GM12864 (cell line): ENCODE results near the gene BTG1.
"Not testable (repeated sequence)": the region's sequence is repeated elsewhere in the genome, so short reads cannot be mapped to it uniquely, and the experiment has no call there.

Experiments
- DNase-seq: peaks from one replicate; pipeline ENCODE4 v3.0.0-alpha.2; 2011; ENCODE audit warnings: low read depth
- H3K4me3 ChIP-seq: 2 replicates; pipeline ENCODE4 v1.5.1; 2011; ENCODE audit warnings: mild to moderate bottlenecking, low read depth, low read length, control low read depth
- CTCF ChIP-seq: IDR thresholded peaks from 2 replicates; pipeline ENCODE4 v1.5.1; 2011; ENCODE audit warnings: low read depth, mild to moderate bottlenecking, moderate library complexity, low read length, control low read depth, inconsistent platforms; ENCODE audit errors: missing control alignments

BTG1 gene

GRCh38 chr12:92140156-92140555, 5.5 kb downstream of the BTG1 start:
- no peak for TF ChIP-seq CTCF
- peak overlapping the region; percentile 99 for H3K4me3 ChIP-seq
- no peak for DNase-seq

GRCh38 chr12:92139634-92140150, 6.0 kb downstream of the BTG1 start:
- no peak for DNase-seq
- TF ChIP-seq CTCF, result no peak
- H3K4me3 ChIP-seq, result peak overlapping the region; percentile 99

GRCh38 chr12:92138626-92139025, 7.0 kb downstream of the BTG1 start:
- H3K4me3 ChIP-seq, result peak overlapping the region; percentile 99
- no peak for TF ChIP-seq CTCF
- no peak for DNase-seq

- peak overlapping the region; percentile 99 for H3K4me3 ChIP-seq
- no peak for DNase-seq
- TF ChIP-seq CTCF, result no peak
Measured at GRCh38 chr12:92138144-92138543, 7.5 kb downstream of the BTG1 start.

GRCh38 chr12:92136965-92137721, 8.5 kb downstream of the BTG1 start:
- DNase-seq, result no peak
- H3K4me3 ChIP-seq, result peak overlapping the region; percentile 99
- no peak for TF ChIP-seq CTCF

- peak overlapping the region; percentile 99 for H3K4me3 ChIP-seq
- TF ChIP-seq CTCF, result no peak
- DNase-seq, result no peak
Measured at GRCh38 chr12:92136026-92136730, 9.5 kb downstream of the BTG1 start.

- not testable (repeated sequence) for DNase-seq
- peak overlapping the region; percentile 37; the same call in 1 of the 2 replicates for H3K4me3 ChIP-seq
Measured at GRCh38 chr12:92135541-92135940, 10.1 kb downstream of the BTG1 start.
